Spleen (tissue), 11 donors: Measurements from ENCODE around the gene MOGAT3. TPM values are rescaled to one million over a fixed set of nuclear protein-coding genes. Genes with fewer than 3 reads are reported as not detected.

Source experiments
- DNase-seq: peaks from one replicate; pipeline ENCODE4 v3.0.0-alpha.2; 2020
- H3K27ac ChIP-seq, 8 donors: fragments of 200-600 bp; sonication (generic) in 7 of 8; 1 replicate in 4 of 8; 2 replicates in 4 of 8; pipeline versions ENCODE4 v1.5.0 to v1.8.0; 2016 to 2021; ENCODE audit warnings: inconsistent platforms in 4 of 8, mild to moderate bottlenecking in 4 of 8, moderate library complexity in 1 of 8
- H3K27me3 ChIP-seq, 7 donors: fragments of 200-600 bp; sonication (generic) in 6 of 7; replicated peaks in 1 of 7; 1 replicate in 4 of 7; 2 replicates in 3 of 7; pipeline versions ENCODE4 v1.5.0 to v1.8.0; 2016 to 2021; ENCODE audit warnings: inconsistent platforms in 3 of 7, mild to moderate bottlenecking in 1 of 7
- H3K36me3 ChIP-seq, 6 donors: fragments of 200-600 bp; sonication (generic) in 5 of 6; 1 replicate in 4 of 6; 2 replicates in 2 of 6; pipeline versions ENCODE4 v1.5.0 to v1.8.0; 2016 to 2021; ENCODE audit warnings: inconsistent platforms in 2 of 6
- H3K4me1 ChIP-seq, 6 donors: fragments of 200-600 bp; sonication (generic) in 5 of 6; 1 replicate in 3 of 6; 2 replicates in 3 of 6; pipeline versions ENCODE4 v1.5.0 to v1.8.0; 2016 to 2021; ENCODE audit warnings: inconsistent platforms in 3 of 6
- H3K4me3 ChIP-seq, 8 donors: fragments of 200-600 bp; sonication (generic) in 7 of 8; 1 replicate in 4 of 8; 2 replicates in 4 of 8; pipeline versions ENCODE4 v1.5.0 to v1.8.0; 2016 to 2021; ENCODE audit warnings: inconsistent platforms in 4 of 8, mild to moderate bottlenecking in 4 of 8, moderate library complexity in 2 of 8
- H3K9me3 ChIP-seq, 8 donors: fragments of 200-600 bp; sonication (generic) in 7 of 8; 1 replicate in 4 of 8; 2 replicates in 4 of 8; pipeline versions ENCODE4 v1.5.0 to v1.8.0; 2016 to 2021; ENCODE audit warnings: inconsistent platforms in 4 of 8
- POLR2A ChIP-seq, 3 donors: fragments of 450-650 bp; IDR thresholded peaks; one replicate each; pipeline ENCODE4 v1.5.1; 2017; ENCODE audit warnings: antibody characterized with exemption in 3 of 3, mild to moderate bottlenecking in 1 of 3
- POLR2AphosphoS5 ChIP-seq, 3 donors: sonication (generic); formaldehyde crosslinking; IDR thresholded peaks; one replicate each; pipeline ENCODE4 v1.5.1; 2017; ENCODE audit warnings: antibody characterized with exemption in 3 of 3
- WGBS, 5 donors: extraction: QIAGEN DNeasy Blood & Tissue Kit in 3 of 5; methylation state at CpG; one replicate each; pipeline versions ENCODE4 v1.1.5 to v1.1.7; 2013 to 2018; 5-methylcytosine and 5-hydroxymethylcytosine counted together
- intact Hi-C: fragments of 100-400 bp; cut with DNase I; formaldehyde crosslinking; loops from one replicate; pipeline ENCODE4 v1.15.0; 2023; ENCODE audit warnings: low total_unique reads
- polyA plus RNA-seq, 3 donors: library from polyadenylated mRNA; stranded (reverse); fragments of 200-250 nt; gene quantifications; one replicate each; pipeline ENCODE4 v1.2.1, GENCODE V29; 2013
- total RNA-seq, 7 donors: library from RNA; depleted of rRNA in 3 of 7; stranded (reverse); fragments of >200 nt in 3 of 7; fragmentation: NEBNext Ultra II Directional in 4 of 7; extraction: Animal tissue kit (Norgen Biotek cat#: 25700) in 4 of 7; gene quantifications; one replicate each; pipeline versions ENCODE4 v1.1.0 to v1.2.1, GENCODE V29; 2016 to 2021
- TF ChIP-seq, protein P1 (sequence below), 11 experiments: fragments of 200-600 bp in 7 of 11; fragments of 450-650 bp in 4 of 11; sonication (generic) in 4 of 11; IDR thresholded peaks in 8 of 11; conservative IDR thresholded peaks in 3 of 11; 1 replicate in 7 of 11; 2 replicates in 4 of 11; pipeline versions ENCODE4 v1.4.0 to v1.8.0; 2016 to 2021; ENCODE audit warnings: antibody characterized with exemption in 11 of 11, inconsistent platforms in 4 of 11, mild to moderate bottlenecking in 1 of 11
- donor health status: healthy with polysubstance abuse.
- donor health status: DM: no; HTN: no; CAD: no; lungs with moderate emphysema.
- donor health status: DM: no; HTN: no; CAD: no.
- donor health status: Bipolar disorder and iron deficiency.
- donor health status: healthy.
- donor health status: DM: no; HTN: no; CAD: no.
- donor health status: DM: yes; HTN: yes; CAD: no.

MOGAT3 gene
- total and polyA plus RNA-seq, 10 donors: not detected

DNA sequence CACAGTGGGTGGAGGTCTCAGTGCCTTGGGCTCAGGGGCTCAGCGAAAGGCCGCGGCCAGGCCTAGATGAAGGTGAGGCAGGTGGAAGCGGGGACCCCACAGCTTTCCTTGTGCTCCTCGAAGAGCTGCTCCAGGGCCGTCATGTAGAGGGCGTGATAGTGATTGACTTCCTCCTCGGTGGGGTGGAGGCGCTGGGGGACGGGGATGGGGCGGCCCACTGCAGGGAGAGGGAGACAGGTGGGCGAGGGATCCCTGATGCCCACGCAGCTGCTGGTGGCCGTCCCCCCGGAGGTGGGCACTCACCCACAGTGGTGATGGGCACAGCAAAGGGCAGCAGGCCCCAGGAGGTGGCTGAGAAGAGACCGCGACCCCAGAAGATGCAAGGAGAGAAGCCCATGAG, 5.0 kb downstream of the MOGAT3 start:
- Histone ChIP-seq H3K9me3 (no peaks in the 10 kb centered on the region), H3K4me1 (peaks cover 0 to 9% (median under 1%) of the 10 kb centered on the region in 6 donors), H3K4me3 (no peak overlapping the region), H3K27me3 (peaks cover 0 to 47% (median 8%) of the 10 kb centered on the region in 7 donors), H3K36me3 (no peaks in the 10 kb centered on the region), H3K27ac (no peak overlapping the region)
- intact Hi-C loops: loop anchor here (10.0 kb wide), 1 partner anchor 51 kb away; no protein-coding TSS in a partner anchor
- WGBS, 5 donors: 75 to 89% (median 84%) methylated on average over 12 to 17 of the region's 17 CpGs
- no peak for DNase-seq
- TF ChIP-seq, protein P1, sequence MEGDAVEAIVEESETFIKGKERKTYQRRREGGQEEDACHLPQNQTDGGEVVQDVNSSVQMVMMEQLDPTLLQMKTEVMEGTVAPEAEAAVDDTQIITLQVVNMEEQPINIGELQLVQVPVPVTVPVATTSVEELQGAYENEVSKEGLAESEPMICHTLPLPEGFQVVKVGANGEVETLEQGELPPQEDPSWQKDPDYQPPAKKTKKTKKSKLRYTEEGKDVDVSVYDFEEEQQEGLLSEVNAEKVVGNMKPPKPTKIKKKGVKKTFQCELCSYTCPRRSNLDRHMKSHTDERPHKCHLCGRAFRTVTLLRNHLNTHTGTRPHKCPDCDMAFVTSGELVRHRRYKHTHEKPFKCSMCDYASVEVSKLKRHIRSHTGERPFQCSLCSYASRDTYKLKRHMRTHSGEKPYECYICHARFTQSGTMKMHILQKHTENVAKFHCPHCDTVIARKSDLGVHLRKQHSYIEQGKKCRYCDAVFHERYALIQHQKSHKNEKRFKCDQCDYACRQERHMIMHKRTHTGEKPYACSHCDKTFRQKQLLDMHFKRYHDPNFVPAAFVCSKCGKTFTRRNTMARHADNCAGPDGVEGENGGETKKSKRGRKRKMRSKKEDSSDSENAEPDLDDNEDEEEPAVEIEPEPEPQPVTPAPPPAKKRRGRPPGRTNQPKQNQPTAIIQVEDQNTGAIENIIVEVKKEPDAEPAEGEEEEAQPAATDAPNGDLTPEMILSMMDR (IDR thresholded peaks at IDR 0.05 in 8 of 11, conservative IDR thresholded peaks at IDR 0.05 in 3 of 11): no peak
- TF ChIP-seq POLR2A (IDR thresholded peaks at IDR 0.05) (no peak), POLR2AphosphoS5 (IDR thresholded peaks at IDR 0.05) (no peak)

DNA sequence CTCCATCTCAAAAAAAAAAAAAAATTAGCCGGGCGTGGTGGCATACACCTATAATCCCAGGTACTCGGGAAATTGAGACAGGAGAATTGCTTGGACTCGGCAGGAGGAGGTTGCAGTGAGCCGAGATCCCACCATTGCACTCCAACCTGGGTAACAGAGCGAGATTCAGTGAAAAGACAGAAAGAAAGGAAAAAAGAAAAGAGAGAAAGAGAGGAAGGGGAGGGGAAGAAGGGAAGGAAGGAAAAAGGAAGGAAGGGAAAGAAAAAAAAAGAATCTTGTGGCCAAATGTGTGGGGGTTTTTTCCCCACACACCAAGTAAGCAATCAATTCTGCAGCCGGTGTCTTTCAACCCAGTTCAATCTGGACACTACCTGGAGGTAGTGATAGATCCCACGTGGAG, 11.7 kb downstream of the MOGAT3 start:
- 79 to 87% (median 83%) methylated on average over 8 of the region's 8 CpGs for WGBS, 5 donors
- intact Hi-C loops: no loop called here

DNA sequence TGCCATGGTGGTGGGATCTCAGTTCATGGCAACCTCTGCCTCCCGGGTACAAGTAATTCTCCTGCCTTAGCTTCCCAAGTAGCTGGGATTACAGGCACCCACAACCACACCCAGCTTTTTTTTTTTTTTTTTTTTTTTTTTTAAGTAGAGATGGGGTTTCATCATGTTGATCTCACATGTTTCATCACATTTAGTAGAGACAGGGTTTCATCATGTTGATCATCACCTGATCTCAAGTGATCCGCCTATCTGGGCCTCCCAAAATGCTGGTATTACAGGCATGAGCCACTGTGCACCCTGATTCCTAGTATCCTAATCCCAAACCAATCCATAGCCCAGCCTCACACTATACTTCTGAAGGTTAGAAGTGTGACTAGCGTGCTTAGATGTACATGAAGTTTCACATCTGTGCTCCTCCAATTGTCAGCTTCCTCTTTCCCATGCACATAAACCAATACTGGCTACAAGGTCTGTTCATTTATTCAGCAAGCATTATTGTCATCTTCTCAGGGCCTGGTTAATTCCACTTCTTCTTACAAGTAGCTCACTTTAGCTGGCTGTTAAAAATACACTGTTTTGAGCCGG, 13.9 kb downstream of the MOGAT3 start:
- H3K27ac ChIP-seq: no peak overlapping the region
- intact Hi-C loops: no loop called here
- no peaks in the 10 kb centered on the region for H3K9me3 ChIP-seq
- H3K27me3 ChIP-seq: peaks cover 0 to 50% (median 4%) of the 10 kb centered on the region in 7 donors
- no peaks in the 10 kb centered on the region for H3K4me1 ChIP-seq
- no peak for DNase-seq
- TF ChIP-seq POLR2AphosphoS5 (IDR thresholded peaks at IDR 0.05) (no peak), POLR2A (IDR thresholded peaks at IDR 0.05) (no peak)
- TF ChIP-seq, protein P1 (IDR thresholded peaks at IDR 0.05 in 8 of 11, conservative IDR thresholded peaks at IDR 0.05 in 3 of 11): no peak
- H3K36me3 ChIP-seq: no peaks in the 10 kb centered on the region
- 66 to 79% (median 72%) methylated on average over 4 of the region's 4 CpGs for WGBS, 5 donors
- H3K4me3 ChIP-seq: no peak overlapping the region

More for the DNA sequence above, 11.7 kb downstream of the MOGAT3 start:
- Histone ChIP-seq H3K4me1 (peaks cover 0 to 8% (median 0%) of the 10 kb centered on the region in 6 donors), H3K9me3 (no peaks in the 10 kb centered on the region), H3K4me3 (no peak overlapping the region), H3K27ac (no peak overlapping the region), H3K36me3 (no peaks in the 10 kb centered on the region), H3K27me3 (peaks cover 0 to 29% (median 0%) of the 10 kb centered on the region in 7 donors)
- no peak for DNase-seq
- TF ChIP-seq POLR2A (IDR thresholded peaks at IDR 0.05) (no peak), POLR2AphosphoS5 (IDR thresholded peaks at IDR 0.05) (no peak)
- TF ChIP-seq, protein P1 (IDR thresholded peaks at IDR 0.05 in 8 of 11, conservative IDR thresholded peaks at IDR 0.05 in 3 of 11): no peak

DNA sequence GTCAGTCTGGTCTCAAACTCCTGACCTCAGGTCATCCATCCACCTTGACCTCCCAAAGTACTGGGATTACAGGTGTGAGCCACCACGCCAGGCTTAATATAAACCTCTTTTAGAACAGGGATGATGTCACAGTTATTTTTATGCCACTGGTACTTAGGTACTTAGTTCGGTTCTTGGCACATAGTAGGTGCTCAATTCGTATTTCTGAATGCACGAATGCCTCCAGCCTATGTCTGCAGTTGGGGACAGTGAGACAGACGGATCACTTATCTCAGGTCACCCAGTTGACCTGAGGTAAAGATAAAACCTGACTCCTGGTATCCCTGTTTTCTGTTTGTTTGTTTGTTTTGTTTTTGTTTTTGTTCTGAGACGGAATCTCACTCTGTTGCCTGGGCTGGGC, 14.6 kb downstream of the MOGAT3 start:
- DNase-seq: no peak
- intact Hi-C loops: no loop called here
- Histone ChIP-seq H3K9me3 (no peaks in the 10 kb centered on the region), H3K36me3 (no peaks in the 10 kb centered on the region), H3K27ac (no peak overlapping the region), H3K27me3 (peaks cover 0 to 58% (median 10%) of the 10 kb centered on the region in 7 donors), H3K4me1 (no peaks in the 10 kb centered on the region), H3K4me3 (no peak overlapping the region)
- TF ChIP-seq, protein P1 (IDR thresholded peaks at IDR 0.05 in 8 of 11, conservative IDR thresholded peaks at IDR 0.05 in 3 of 11): no peak
- TF ChIP-seq POLR2A (IDR thresholded peaks at IDR 0.05) (no peak), POLR2AphosphoS5 (IDR thresholded peaks at IDR 0.05) (no peak)
- WGBS, 5 donors: 70 to 83% (median 72%) methylated on average over 6 of the region's 6 CpGs
